Measurements from ENCODE around the gene PIGP.
"Not testable (repeated sequence)": the region's sequence is repeated elsewhere in the genome, so short reads cannot be mapped to it uniquely, and the experiment has no call there.

- TF ChIP-seq CTCF, POLR2A (IDR thresholded peaks at IDR 0.05): not testable (repeated sequence)
Measured at GRCh38 chr21:37102746-37103145, 29.9 kb upstream of the PIGP start.
